GM12801 (cell line): ENCODE measurements around the gene FCRLB.

Experiments used
- TF ChIP-seq, protein P1 (sequence below): IDR thresholded peaks from one replicate; pipeline ENCODE4 v1.5.1; 2011; ENCODE audit warnings: control low read depth; ENCODE audit not compliant: insufficient read length; ENCODE audit errors: extremely low read depth

FCRLB gene

DNA sequence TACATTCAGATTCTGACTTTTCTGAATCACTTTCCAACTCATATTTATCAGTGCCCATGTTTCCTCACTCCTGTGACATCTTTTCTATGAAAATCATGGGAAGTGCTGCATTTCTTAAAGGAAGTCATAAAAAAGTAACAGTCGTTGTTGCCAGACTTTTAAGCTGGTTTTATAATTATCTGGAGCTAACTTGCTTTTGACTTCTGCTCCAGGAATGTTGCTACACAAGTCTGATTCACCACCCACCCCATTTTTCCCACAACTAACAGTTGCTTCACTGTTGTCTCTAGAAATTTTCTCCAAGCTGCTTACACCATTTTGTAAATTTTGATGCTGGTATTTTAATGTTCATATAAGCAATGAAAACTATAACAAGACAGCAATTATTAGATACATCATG is 12.2 kb downstream of the FCRLB start:
- TF ChIP-seq, protein P1, sequence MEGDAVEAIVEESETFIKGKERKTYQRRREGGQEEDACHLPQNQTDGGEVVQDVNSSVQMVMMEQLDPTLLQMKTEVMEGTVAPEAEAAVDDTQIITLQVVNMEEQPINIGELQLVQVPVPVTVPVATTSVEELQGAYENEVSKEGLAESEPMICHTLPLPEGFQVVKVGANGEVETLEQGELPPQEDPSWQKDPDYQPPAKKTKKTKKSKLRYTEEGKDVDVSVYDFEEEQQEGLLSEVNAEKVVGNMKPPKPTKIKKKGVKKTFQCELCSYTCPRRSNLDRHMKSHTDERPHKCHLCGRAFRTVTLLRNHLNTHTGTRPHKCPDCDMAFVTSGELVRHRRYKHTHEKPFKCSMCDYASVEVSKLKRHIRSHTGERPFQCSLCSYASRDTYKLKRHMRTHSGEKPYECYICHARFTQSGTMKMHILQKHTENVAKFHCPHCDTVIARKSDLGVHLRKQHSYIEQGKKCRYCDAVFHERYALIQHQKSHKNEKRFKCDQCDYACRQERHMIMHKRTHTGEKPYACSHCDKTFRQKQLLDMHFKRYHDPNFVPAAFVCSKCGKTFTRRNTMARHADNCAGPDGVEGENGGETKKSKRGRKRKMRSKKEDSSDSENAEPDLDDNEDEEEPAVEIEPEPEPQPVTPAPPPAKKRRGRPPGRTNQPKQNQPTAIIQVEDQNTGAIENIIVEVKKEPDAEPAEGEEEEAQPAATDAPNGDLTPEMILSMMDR = no peak

DNA sequence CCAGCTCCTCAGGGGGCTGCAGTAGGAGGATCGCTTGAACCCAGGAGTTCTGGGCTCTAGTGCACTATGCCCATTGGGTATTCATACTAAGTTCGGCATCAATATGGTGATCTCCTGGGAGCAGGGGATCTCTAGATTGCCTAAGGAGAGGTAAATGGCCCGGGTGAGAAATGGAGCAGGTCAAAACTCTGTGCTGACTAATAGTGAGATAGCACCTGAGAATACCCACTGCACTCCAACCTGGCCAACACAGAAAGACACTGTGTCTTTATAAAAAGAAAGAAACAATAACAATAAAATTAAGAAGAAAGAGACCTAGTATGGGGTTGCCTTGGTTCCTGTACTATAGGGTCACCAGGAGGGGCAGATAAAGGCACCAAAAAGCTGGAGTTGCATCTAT is 14.5 kb downstream of the FCRLB start:
- TF ChIP-seq, protein P1 = no peak

DNA sequence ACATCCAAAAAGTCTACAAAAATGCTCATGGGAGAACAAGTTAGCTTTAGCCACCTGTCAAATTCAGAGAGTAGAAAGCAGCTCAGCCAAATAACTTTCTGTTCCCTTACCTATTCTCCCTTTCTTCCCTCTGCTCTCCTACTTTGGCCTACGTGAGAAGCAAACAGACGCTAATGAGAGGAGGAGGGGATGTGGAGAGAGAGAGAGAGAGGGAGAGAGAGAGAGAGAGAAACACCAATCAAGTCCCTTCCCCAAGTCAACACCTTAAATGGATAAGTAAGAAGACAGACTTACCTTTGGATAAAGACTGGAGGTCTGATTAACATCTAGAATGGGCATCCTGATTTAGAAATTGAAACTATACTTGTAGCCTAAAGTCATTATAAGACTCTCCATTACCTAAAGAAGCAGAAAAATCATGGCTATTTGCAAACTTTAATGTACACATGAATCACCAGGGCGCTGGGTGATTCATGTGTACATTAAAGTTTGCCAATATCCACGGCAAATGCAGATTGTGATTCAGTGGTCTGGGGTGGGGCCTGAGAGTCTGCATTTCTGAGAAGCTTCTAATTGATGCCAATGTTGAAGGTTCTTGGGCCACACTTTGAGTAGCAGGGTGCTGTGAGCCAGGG is 15.1 kb downstream of the FCRLB start:
- TF ChIP-seq, protein P1 = no peak

DNA sequence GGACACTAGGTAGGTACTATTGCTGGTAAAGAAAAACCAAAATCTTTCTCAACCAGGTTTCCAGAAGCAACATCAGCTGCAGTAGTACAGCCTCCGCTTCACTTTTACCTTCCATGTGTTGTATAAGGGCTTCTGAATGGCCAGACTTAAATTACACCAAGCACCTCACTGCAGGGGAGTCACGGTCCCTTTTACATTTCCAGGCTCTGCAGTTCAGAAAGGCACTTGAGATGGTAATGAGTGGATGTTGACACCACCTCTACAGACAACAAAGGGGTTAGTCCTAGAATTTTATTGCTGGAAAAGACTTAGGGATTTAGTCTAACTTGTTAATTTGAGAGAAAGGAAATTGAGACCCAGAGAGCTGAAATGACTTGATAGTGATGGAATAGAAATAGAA is 16.3 kb downstream of the FCRLB start:
- TF ChIP-seq, protein P1 = no peak

DNA sequence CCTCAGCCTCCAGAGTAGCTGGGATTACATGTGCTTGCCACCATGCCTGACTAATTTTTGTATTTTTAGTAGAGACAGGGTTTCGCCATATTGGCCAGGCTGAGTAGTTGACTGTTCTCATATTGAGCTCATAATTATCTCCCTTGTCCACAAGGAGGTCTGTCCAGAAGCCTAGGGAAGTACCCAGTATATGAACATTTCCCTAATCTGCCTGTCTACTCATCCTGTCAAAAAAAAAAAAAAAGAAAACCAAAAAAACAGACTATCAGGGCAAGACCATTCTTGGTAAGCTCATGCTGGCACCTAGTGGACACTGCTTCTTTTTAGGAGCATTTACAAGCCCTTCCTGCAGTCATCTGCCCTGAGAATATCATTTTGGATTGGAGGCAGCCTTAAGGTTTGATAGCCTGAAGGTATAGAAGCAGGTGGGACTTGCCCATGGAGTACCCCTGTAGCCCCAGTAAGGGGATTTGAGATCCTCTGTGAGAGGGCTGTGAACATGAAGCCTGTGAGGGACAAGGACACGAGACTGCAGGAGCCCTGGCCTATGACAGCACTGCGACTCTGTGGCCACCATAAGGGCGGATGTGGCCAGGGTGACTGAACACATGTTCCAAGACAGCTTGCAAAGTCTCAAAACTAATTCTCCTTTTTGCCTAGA is 17.4 kb downstream of the FCRLB start:
- TF ChIP-seq, protein P1 = no peak

DNA sequence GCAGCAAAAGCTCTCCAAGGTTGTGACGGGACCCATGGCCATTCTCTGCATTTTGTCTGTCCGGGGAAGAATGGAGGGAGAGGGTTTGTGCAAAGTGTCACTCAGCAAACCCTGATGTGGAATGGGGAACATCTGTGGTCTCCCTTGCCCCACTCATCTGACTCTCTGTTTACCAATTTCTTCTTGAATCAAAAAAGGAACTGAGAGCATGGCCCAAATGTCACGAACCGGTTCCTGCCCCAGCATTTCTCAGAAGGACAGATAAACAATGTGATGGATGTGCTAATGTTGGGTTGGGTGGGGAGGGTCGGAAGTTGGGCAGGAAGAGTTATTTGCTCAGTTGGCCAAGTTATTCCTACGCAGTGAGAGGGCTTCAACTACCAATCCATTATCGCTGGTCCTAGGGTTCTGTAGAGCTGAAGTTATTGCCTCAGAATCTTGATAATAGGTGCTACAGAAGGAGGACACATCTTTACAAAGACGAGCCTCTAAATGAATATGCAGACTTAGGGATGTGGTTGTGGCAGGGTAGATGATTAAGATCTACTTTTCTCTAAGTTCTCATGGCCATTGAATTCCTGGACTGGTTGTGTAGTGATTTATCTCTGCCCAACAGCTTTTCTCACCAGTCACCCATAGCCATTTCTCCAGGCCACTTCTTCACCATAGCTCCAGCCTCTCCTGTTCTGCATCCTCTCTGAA is 18.7 kb downstream of the FCRLB start:
- TF ChIP-seq, protein P1 = no peak

DNA sequence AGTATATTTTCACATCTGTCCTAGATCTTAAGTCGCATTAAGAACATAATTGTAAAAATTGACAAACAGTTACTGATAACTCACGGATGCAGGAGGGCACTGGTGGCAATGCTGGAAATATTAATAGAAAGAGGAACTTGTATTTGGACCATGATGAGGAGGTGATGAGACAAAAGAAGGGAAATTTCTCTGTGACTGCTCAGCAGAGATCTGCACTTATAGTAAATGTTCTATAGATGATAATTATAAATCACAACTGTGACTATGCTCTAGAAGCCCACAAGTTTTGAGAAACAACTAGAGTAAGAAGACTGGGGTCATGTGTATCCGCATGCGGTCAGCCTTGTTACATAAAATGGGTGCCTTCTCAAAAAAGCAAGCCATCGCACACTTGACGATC is 19.6 kb downstream of the FCRLB start:
- TF ChIP-seq, protein P1 = no peak
